Ishikawa (cell line): Measurements from ENCODE around the gene ZMYND8.

ENCODE experiments used
- CEBPB ChIP-seq: IDR thresholded peaks from 2 replicates; pipeline ENCODE4 v1.6.1; 2012
- CREB1 ChIP-seq: IDR thresholded peaks from 2 replicates; pipeline ENCODE4 v1.6.1; 2012; ENCODE audit warnings: low read depth
- EGR1 ChIP-seq: IDR thresholded peaks from 2 replicates; pipeline ENCODE4 v1.6.1; 2012
- EP300 ChIP-seq: IDR thresholded peaks from 2 replicates; pipeline ENCODE4 v1.6.1; 2012; ENCODE audit warnings: borderline replicate concordance
- FOXM1 ChIP-seq: IDR thresholded peaks from 2 replicates; pipeline ENCODE4 v1.6.1; 2012; ENCODE audit warnings: low read depth, borderline replicate concordance
- NFIC ChIP-seq: IDR thresholded peaks from 2 replicates; pipeline ENCODE4 v1.6.1; 2012
- RAD21 ChIP-seq: IDR thresholded peaks from 2 replicates; pipeline ENCODE4 v1.6.1; 2012; ENCODE audit warnings: low read depth
- REST ChIP-seq: IDR thresholded peaks from 2 replicates; pipeline ENCODE4 v1.6.1; 2012; ENCODE audit warnings: low read depth, mild to moderate bottlenecking
- TAF1 ChIP-seq: IDR thresholded peaks from 2 replicates; pipeline ENCODE4 v1.6.1; 2012; ENCODE audit warnings: low read depth, mild to moderate bottlenecking
- TCF12 ChIP-seq: IDR thresholded peaks from 2 replicates; pipeline ENCODE4 v1.6.1; 2012; ENCODE audit warnings: low read depth
- TEAD4 ChIP-seq: IDR thresholded peaks from 2 replicates; pipeline ENCODE4 v1.6.1; 2012
- YY1 ChIP-seq: IDR thresholded peaks from 2 replicates; pipeline ENCODE4 v1.6.1; 2012; ENCODE audit warnings: low read depth
- ZBTB7A ChIP-seq: IDR thresholded peaks from 2 replicates; pipeline ENCODE4 v1.6.1; 2012; ENCODE audit warnings: low read depth
- TF ChIP-seq, protein P1 (sequence below): IDR thresholded peaks from 2 replicates; pipeline ENCODE4 v1.6.1; 2012
- TF ChIP-seq, protein P2 (sequence below): IDR thresholded peaks from 2 replicates; pipeline ENCODE4 v1.6.1; 2012

Gene ZMYND8

GRCh38 chr20:47334022-47334551 lies 22.4 kb downstream of the ZMYND8 start:
- TF ChIP-seq, protein P1, sequence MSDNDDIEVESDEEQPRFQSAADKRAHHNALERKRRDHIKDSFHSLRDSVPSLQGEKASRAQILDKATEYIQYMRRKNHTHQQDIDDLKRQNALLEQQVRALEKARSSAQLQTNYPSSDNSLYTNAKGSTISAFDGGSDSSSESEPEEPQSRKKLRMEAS, result no peak
- TF ChIP-seq FOXM1, result no peak
- TF ChIP-seq EGR1, result no peak
- TF ChIP-seq, protein P2, sequence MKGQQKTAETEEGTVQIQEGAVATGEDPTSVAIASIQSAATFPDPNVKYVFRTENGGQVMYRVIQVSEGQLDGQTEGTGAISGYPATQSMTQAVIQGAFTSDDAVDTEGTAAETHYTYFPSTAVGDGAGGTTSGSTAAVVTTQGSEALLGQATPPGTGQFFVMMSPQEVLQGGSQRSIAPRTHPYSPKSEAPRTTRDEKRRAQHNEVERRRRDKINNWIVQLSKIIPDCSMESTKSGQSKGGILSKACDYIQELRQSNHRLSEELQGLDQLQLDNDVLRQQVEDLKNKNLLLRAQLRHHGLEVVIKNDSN, result no peak

- TF ChIP-seq, protein P2, result no peak
- no peak for TF ChIP-seq ZBTB7A
- no peak for TF ChIP-seq YY1
- TF ChIP-seq TAF1, result no peak
- no peak for TF ChIP-seq CEBPB
- no peak for TF ChIP-seq TEAD4
- TF ChIP-seq TCF12, result no peak
- TF ChIP-seq CREB1, result no peak
- TF ChIP-seq REST, result no peak
- TF ChIP-seq, protein P1, result no peak
- TF ChIP-seq FOXM1, result no peak
- TF ChIP-seq NFIC, result no peak
Measured at GRCh38 chr20:47332381-47333206, 23.9 kb downstream of the ZMYND8 start.

DNA sequence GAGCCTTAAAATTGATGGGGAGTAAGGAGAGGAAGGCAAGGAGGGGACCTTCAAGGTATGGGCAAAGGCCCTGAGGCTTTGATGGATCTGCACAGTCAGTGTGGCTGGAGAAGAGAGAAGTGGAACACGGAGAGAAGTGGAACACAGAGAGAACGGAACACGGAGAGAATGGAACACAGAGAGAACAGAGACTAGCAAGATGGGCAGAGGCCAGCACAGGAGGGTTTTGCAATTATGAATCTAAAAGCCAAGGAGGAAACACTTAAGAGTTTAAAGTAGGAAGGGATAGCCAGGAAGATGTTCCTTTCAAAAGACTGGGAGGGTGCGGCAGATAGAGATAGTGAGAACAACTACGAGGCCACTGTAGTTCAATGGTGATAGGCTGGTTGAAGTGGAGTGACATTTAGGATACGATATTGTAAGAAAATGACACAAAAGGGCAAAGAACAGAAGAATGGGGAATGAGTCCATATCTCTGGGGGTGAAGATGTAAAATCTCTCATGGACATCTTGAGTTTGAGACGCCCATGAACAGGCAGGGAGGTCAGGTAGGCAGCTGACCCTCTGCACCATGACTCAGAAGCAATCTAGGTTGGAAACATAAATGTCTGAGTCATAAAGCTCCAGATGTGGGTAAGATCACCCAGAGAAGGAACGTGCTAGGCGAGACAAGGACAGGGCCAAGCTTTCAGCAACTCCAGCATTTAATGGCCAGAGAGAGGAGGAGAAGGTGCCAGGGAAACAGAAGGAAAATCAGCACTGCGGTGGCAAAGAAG lies 25.4 kb downstream of the ZMYND8 start:
- TF ChIP-seq TEAD4 (no peak), YY1 (no peak), CEBPB (no peak), RAD21 (no peak), ZBTB7A (no peak), EGR1 (no peak), TAF1 (no peak), FOXM1 (no peak), NFIC (no peak), TCF12 (no peak), REST (no peak), EP300 (no peak)
- TF ChIP-seq, protein P2, result no peak
- TF ChIP-seq, protein P1, result no peak

- no peak for TF ChIP-seq YY1
- no peak for TF ChIP-seq CEBPB
Measured at GRCh38 chr20:47330071-47330470, 26.4 kb downstream of the ZMYND8 start.

- TF ChIP-seq CREB1 (no peak), EP300 (no peak), YY1 (no peak), ZBTB7A (no peak), TAF1 (no peak), RAD21 (no peak), TEAD4 (no peak), EGR1 (no peak), REST (no peak), NFIC (no peak), TCF12 (no peak), FOXM1 (no peak), CEBPB (no peak)
- TF ChIP-seq, protein P1, result no peak
- TF ChIP-seq, protein P2, result no peak
Measured at GRCh38 chr20:47328129-47328528, 28.4 kb downstream of the ZMYND8 start.
